OCI-LY7 (cell line): Measurements from ENCODE around the gene PHF20. TPM values are rescaled to one million over a fixed set of nuclear protein-coding genes. Genes with fewer than 3 reads are reported as not detected.
"Not testable (repeated sequence)": the region's sequence is repeated elsewhere in the genome, so short reads cannot be mapped to it uniquely, and the experiment has no call there.

ENCODE experiments used
- BruUV-seq: library from RNA; stranded (reverse); fragments of 400-500 nt; replicated peaks from 2 replicates; lab custom pipeline; 2021; lab: Mats Ljungman, UMichigan
- CTCF ChIA-PET: fragments of 300-600 bp; sonication (Branson Sonifier 250); formaldehyde crosslinking; loops from one replicate; lab custom pipeline; 2022; ENCODE audit warnings: antibody characterized with exemption; ENCODE audit not compliant: unreplicated experiment; lab: Charles Lee
- POLR2A ChIA-PET: fragments of 300-600 bp; sonication (Branson Sonifier 250); formaldehyde crosslinking; loops from one replicate; lab custom pipeline; 2022; ENCODE audit warnings: antibody characterized with exemption; lab: Charles Lee
- DNase-seq: peaks from one replicate; pipeline ENCODE4 v3.0.0-alpha.2; 2015; ENCODE audit warnings: low spot score
- H2AFZ ChIP-seq: fragments of 200-600 bp; sonication (generic), shearing (Covaris generic); 2 replicates; pipeline ENCODE4 v1.6.1; 2014; ENCODE audit warnings: mild to moderate bottlenecking, antibody characterized with exemption, low read length, moderate library complexity
- H3K27ac ChIP-seq: fragments of 200-600 bp; sonication (generic); 2 replicates; pipeline ENCODE4 v1.5.1; 2014; ENCODE audit warnings: mixed run types, low read depth, mild to moderate bottlenecking, moderate library complexity, low read length, inconsistent platforms; ENCODE audit not compliant: poor library complexity, severe bottlenecking
- H3K36me3 ChIP-seq: fragments of 200-600 bp; sonication (generic); 2 replicates; pipeline ENCODE4 v1.6.1; 2014; ENCODE audit warnings: mild to moderate bottlenecking, antibody characterized with exemption, low read length, moderate library complexity, mixed read lengths; ENCODE audit not compliant: insufficient read depth
- H3K4me1 ChIP-seq: fragments of 200-600 bp; sonication (generic); 2 replicates; pipeline ENCODE4 v1.5.1; 2014; ENCODE audit warnings: mild to moderate bottlenecking, low read length; ENCODE audit not compliant: insufficient read depth, poor library complexity, severe bottlenecking
- H3K4me2 ChIP-seq: fragments of 200-600 bp; sonication (generic); 2 replicates; pipeline ENCODE4 v1.6.1; 2014; ENCODE audit warnings: mild to moderate bottlenecking, low read length
- H3K4me3 ChIP-seq: fragments of 200-600 bp; sonication (generic); 2 replicates; pipeline ENCODE4 v1.5.1; 2014; ENCODE audit warnings: mild to moderate bottlenecking, low read depth, low read length; ENCODE audit not compliant: poor library complexity, severe bottlenecking
- H3K79me2 ChIP-seq: fragments of 200-600 bp; sonication (generic); 2 replicates; pipeline ENCODE4 v1.6.1; 2016; ENCODE audit warnings: low read depth, mild to moderate bottlenecking, low read length, moderate library complexity, mixed read lengths; ENCODE audit not compliant: insufficient read depth
- H3K9me2 ChIP-seq: fragments of 200-600 bp; sonication (generic); 2 replicates; pipeline ENCODE4 v1.6.1; 2016; ENCODE audit warnings: mild to moderate bottlenecking, low read length, mixed read lengths; ENCODE audit not compliant: insufficient read depth
- H3K9me3 ChIP-seq: fragments of 200-600 bp; sonication (generic); 2 replicates; pipeline ENCODE4 v1.6.1; 2014; ENCODE audit warnings: mild to moderate bottlenecking, mixed run types, low read length, mixed read lengths
- H4K20me1 ChIP-seq: fragments of 200-600 bp; sonication (generic); 2 replicates; pipeline ENCODE4 v1.6.1; 2014; ENCODE audit warnings: mild to moderate bottlenecking, antibody characterized with exemption, low read length, moderate library complexity, mixed read lengths; ENCODE audit not compliant: insufficient read depth
- CTCF ChIP-seq: fragments of 200-600 bp; sonication (generic); conservative IDR thresholded peaks from 2 replicates; pipeline ENCODE4 v1.5.1; 2014; ENCODE audit warnings: mild to moderate bottlenecking, antibody characterized with exemption, low read length, moderate library complexity, mixed read lengths
- EZH2phosphoT487 ChIP-seq: fragments of 200-600 bp; sonication (generic); IDR thresholded peaks from 2 replicates; pipeline ENCODE4 v1.6.1; 2018; ENCODE audit warnings: low read depth, borderline replicate concordance, mild to moderate bottlenecking, mixed run types, antibody characterized with exemption, low read length, moderate library complexity, mixed read lengths
- intact Hi-C: fragments of 100-400 bp; cut with micrococcal nuclease; formaldehyde crosslinking; loops from one replicate; pipeline ENCODE4 v1.10.0; 2022; ENCODE audit not compliant: unreplicated experiment
- total RNA-seq, 2 experiments: library from RNA; depleted of rRNA in 1 of 2; stranded (reverse); fragments of >200 nt in 1 of 2; shearing (Covaris generic) in 1 of 2; gene quantifications; 2 replicates each; pipeline ENCODE4 v1.2.3, GENCODE V29; 2014 to 2022

PHF20 gene
- total RNA-seq, 2 experiments from 2014 or later, result 37.9 to 47.8 TPM

GRCh38 chr20:35762461-35762860 lies 9.4 kb upstream of the PHF20 start:
- no peak for TF ChIP-seq EZH2phosphoT487
- no peak for TF ChIP-seq CTCF
- Histone ChIP-seq H3K9me3 (no peaks in the 10 kb centered on the region), H4K20me1 (no peaks in the 10 kb centered on the region), H3K27ac (no peak overlapping the region), H3K9me2 (no peaks in the 10 kb centered on the region), H2AFZ (no peak overlapping the region), H3K4me3 (no peak overlapping the region), H3K79me2 (no peaks in the 10 kb centered on the region), H3K36me3 (no peaks in the 10 kb centered on the region), H3K4me1 (peaks cover 7% of the 10 kb centered on the region), H3K4me2 (no peak overlapping the region)
- intact Hi-C loops, result loop anchor here (10.0 kb wide), 1 partner anchor 332 kb away; no protein-coding TSS in a partner anchor
- ChIA-PET CTCF (no interaction called here), POLR2A (interaction anchor here (0.6 to 1.1 kb wide), 3 partner anchors 12 to 469 kb away, joined by 3 to 4 read pairs (median 4); no protein-coding TSS in a partner anchor)
- BruUV-seq, result no TSS peak
- no peak for DNase-seq

GRCh38 chr20:35764936-35765335 lies 6.9 kb upstream of the PHF20 start:
- H3K4me1 ChIP-seq, result peaks cover 25% of the 10 kb centered on the region
- H3K27ac ChIP-seq, H3K79me2 ChIP-seq, H4K20me1 ChIP-seq, DNase-seq, H3K4me2 ChIP-seq, H3K4me3 ChIP-seq, H3K9me2 ChIP-seq, H3K9me3 ChIP-seq, H2AFZ ChIP-seq, H3K36me3 ChIP-seq, CTCF ChIA-PET, BruUV-seq: not testable (repeated sequence)
- POLR2A ChIA-PET, result interaction anchor here (0.6 to 1.0 kb wide), 2 partner anchors 15 to 21 kb away, joined by 3 to 4 read pairs; no protein-coding TSS in a partner anchor
- intact Hi-C loops, result loop anchor here (10.0 kb wide), 1 partner anchor 330 kb away; no protein-coding TSS in a partner anchor

- DNase-seq, result no peak
- Histone ChIP-seq H3K36me3 (no peaks in the 10 kb centered on the region), H2AFZ (no peak overlapping the region), H3K79me2 (no peaks in the 10 kb centered on the region), H3K4me1 (peaks cover 33% of the 10 kb centered on the region), H3K9me2 (no peaks in the 10 kb centered on the region), H4K20me1 (no peaks in the 10 kb centered on the region), H3K4me2 (no peak overlapping the region), H3K9me3 (no peaks in the 10 kb centered on the region), H3K4me3 (no peak overlapping the region), H3K27ac (no peak overlapping the region)
- BruUV-seq, result no TSS peak
- intact Hi-C loops, result loop anchor here (10.0 kb wide), 1 partner anchor 328 kb away; no protein-coding TSS in a partner anchor
- TF ChIP-seq CTCF, result no peak
- no peak for TF ChIP-seq EZH2phosphoT487
- POLR2A ChIA-PET, result interaction anchor here (1.2 to 3.7 kb wide), 2 partner anchors 20 to 24 kb away, joined by 3 to 76 read pairs; partner anchors contain the start of gene RBM39
- CTCF ChIA-PET, result no interaction called here
These were observed 5.0 kb upstream of the PHF20 start for GRCh38 chr20:35766843-35767242.
